ENCODE measurements around the gene DYNLRB1.

DNA sequence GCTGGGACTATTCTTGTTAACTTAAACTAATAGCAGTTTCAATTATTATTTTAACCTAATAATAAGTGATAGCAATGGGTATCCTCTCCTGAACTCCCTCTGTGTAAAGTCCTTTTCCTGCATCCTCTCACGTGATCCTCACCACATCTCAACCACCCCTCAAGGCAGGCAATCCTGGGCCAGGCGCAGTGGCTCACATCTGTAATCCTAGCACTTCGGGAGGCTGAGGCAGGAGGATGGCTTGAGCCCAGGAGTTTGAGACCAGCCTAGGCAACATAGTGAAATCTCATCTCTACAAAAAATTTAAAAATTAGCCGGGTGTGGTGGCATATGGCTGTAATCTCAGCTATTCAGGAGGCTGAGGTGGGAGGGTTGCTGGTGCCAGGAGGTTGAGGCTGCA lies 66.0 kb downstream of the DYNLRB1 start:
- TF ChIP-seq CTCF (IDR thresholded peaks at IDR 0.05) (no peak), POLR2A (IDR thresholded peaks at IDR 0.05) (no peak)

Measured in Peyer's patch (tissue), 4 donors.